Stimulated activated CD4-positive, alpha-beta T cell treated with anti-CD3 and anti-CD28 coated beads, TNF-alpha, amount 100 ng/mL, for 48 hours (primary cell): ENCODE data around the gene CD2BP2.

Experiments
- DNase-seq, 3 donors: peaks; one replicate each; pipeline ENCODE4 v3.0.0-alpha.2; 2020; ENCODE audit warnings: low read depth in 3 of 3

Gene CD2BP2

GRCh38 chr16:30378236-30379157, 23.4 kb upstream of the CD2BP2 start:
- peak; percentile 99 to 100 (median 99) for DNase-seq

DNA sequence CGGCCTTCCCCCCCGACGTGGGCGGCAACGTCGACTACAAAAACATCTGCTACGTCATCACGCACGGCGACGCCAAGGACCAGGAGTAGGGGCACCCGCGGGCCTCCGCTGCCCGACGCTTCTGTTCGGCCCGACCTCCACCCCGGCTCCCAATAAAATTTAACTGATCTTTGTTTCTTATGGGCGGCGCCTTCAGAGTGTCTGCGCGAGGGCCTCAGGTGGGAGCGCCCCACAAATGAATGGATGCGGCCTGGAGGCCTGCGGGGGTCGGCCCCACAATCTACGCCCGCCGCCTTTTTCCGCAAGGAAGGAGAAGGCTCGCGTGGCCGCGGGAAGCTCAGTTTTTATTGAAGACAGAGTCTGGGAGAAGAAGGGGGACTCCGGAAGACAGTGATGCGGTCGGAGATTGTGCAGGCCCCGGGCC, 22.7 kb upstream of the CD2BP2 start:
- peak; percentile 66 to 78 (median 74) for DNase-seq

GRCh38 chr16:30377050-30377811, 22.1 kb upstream of the CD2BP2 start:
- no peak for DNase-seq

DNA sequence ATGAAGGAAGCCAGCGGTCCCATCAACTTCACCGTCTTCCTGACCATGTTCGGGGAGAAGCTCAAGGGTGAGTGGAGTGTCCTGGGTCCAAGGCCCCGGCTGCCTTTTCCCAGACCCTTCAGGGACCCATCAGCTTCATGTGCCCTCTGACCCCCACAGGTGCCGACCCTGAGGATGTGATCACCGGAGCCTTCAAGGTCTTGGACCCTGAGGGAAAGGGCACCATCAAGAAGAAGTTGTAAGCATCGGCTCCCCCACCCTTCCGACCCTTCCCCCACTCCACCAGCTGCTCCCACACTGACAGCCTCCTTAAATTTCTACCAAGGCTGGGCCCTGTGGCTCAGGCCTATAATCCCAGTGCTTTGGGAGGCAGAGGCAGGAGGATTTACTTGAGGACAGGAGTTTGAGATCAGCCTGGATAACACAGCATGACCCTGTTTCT, 21.4 kb upstream of the CD2BP2 start:
- DNase-seq = no peak

DNA sequence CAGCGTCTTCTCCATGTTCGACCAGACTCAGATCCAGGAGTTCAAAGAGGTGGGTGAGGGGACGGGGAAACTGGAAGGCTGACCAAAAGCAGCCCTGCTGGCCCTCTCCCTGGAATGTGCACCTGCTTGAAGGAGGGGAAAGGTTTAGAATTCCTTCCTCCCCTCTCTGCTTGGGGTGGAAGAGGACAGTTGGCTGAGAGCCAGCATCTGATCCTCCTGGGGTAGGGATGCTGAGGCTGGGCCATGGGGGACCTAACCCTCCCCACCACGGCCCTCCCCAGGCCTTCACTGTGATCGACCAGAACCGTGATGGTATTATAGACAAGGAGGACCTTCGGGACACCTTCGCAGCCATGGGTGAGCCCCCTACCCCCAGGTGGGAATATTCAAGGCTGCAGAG, 20.8 kb upstream of the CD2BP2 start:
- no peak for DNase-seq

DNA sequence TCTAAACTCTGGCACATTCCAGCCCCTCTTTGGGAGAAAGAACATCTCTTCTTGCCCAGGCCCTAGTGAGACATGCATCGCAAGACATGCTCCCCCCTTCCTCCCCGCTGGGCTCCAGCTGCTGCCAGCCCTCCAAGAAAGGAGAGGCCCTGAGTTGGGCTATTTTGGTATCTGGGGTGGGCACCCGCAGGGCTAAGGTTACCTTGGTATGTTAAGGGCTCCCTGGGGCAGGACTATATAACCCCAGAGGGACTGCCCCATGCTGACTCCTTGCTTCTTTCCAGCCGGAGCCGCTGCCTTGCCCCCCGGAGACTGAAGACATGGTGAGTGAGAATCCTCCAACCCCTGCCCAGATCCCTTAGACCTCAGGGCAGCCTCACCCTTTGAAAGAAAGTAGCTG, 19.4 kb upstream of the CD2BP2 start, which contains the start of gene MYL11:
TSS of gene MYL11 (plus strand) at position 265 of the 400 bp plus-strand sequence. CDS start at position 321, 56 bp downstream.
- no peak for DNase-seq

DNA sequence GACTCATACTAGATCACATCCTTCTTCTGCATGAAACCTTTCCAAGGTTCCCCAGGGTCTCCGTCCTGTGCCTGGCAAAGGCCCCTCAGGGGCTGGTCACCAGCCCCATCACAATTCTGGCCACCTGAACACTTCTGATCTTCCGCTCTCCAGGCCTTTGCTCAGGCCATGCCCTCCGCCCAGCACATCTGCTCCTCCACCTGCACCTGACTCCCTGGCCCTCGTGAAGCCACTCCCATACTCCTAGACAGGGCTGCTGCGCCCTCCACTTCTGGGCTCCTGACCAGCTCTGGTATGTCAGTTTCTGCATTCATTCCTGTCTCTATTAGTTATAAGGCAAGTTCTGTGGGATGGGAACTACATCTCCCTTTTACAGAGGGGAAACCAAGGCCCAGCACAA, 17.6 kb upstream of the CD2BP2 start:
- DNase-seq = no peak

DNA sequence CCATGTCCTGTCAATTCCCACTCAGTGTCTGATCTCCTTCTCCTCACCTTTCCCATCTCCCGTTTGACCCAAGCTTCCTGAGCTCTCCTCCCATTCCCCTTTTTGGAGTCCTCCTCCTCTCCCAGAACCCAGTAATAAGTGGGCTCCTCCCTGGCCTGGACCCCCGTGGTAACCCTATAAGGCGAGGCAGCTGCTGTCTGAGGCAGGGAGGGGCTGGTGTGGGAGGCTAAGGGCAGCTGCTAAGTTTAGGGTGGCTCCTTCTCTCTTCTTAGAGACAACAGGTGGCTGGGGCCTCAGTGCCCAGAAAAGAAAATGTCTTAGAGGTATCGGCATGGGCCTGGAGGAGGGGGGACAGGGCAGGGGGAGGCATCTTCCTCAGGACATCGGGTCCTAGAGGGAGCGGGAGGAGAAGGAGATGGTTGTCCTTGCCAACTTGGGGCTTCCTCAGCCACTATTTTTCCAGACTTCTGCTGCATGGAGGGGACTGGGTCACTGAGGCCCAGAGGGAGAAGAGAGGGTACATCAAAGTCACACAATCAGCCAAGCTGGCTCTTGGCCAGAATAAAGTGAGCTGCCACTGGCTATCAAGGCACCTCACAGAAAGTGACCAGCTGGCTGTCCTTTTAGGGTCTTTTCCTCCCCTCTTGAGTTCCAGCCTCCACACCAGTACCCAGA, 17.1 kb upstream of the CD2BP2 start:
- no peak for DNase-seq

DNA sequence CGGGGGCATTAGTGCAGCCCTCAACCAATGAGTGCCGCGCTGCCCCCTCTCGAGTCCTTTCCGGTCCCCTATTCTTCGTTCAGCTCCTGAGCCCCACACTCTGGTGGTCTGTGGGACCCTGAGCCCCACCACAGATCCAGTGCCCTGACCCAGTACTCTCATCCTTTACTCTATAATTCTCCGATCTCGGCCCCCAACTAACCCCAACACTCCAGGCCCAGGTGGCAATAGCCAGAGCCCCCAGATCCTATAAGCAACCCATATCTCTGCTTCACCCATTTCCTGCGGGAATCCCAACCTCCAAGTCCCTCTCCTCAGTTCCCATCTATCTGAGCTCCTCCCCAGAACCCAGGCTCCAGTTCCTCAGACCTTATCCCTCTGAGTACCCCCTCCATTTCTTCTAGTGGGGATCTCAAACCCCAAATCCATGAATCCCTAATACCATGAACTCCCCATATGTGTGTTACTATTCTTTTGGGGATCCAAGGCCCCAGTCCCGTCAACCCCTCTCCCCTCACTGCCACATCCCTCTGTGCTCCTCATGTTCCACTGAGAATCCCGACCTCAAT, 16.2 kb upstream of the CD2BP2 start:
- DNase-seq = no peak

DNA sequence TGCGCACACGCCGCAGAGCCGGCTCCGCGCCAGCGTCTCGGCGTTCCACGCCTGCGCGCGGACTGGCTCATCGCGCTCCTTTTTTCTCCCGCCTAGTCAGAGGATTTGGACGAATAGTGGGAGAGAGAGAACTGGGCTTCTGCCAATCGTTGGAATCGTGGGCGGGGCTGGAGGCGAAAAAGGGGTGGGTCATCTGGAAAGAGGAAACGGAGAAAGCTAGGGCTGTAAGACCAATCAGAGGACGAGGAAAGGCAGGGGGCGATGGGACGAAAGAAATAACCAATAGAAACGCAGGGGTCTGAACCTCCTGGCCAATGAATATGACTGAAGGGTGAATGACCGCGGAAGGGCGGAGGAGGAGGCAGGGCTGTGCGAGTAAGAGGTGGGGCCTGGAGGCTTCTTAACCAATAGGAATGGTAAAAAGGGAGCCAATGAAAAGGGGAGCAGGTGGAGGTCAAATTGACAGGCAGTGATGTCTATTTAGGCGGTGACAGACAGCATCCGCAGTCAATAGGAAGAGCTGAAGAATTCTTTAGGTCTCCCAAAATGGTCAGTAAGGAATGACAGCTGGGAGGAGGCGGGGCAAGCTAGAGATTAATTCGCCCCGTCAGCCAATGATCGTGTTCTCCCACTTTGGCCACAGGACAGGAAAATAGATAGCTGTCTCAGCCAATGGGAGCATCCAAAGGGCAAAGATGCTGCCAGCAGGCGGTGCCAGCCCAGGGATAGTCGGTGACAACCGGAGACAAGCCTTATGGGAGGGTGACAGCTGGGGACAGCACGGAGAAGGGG, 15.5 kb upstream of the CD2BP2 start, which contains the start of gene TBC1D10B:
TSS of gene TBC1D10B (minus strand) at position 39 of the 792 bp plus-strand sequence. CDS start 311 bp downstream, outside the sequence.
- DNase-seq = peak; percentile 98 to 99 (median 99)

- DNase-seq = no peak
Measured at GRCh38 chr16:30369938-30370455, 14.9 kb upstream of the CD2BP2 start.

GRCh38 chr16:30369091-30369937, 14.2 kb upstream of the CD2BP2 start:
- DNase-seq = no peak

DNA sequence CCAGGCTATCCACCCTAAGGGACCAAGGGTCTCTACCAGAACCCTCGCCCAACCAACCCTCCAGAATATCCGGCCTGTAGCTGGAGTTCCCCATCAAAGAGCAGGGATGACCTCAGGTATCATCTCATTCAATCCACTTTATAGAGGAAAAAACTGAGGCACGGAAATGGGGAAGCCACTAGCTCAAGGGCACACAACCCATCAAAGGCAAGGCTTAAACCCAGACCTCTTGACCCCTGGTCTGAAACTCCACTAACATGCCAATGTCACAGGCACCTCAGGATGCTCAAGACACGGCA, 13.6 kb upstream of the CD2BP2 start:
- no peak for DNase-seq

GRCh38 chr16:30368122-30368791, 13.1 kb upstream of the CD2BP2 start:
- DNase-seq = no peak

GRCh38 chr16:30367349-30368009, 12.4 kb upstream of the CD2BP2 start:
- no peak for DNase-seq

- DNase-seq = no peak
Measured at GRCh38 chr16:30366511-30366910, 11.4 kb upstream of the CD2BP2 start.

- DNase-seq = no peak
Measured at GRCh38 chr16:30365200-30365599, 10.1 kb upstream of the CD2BP2 start.

DNA sequence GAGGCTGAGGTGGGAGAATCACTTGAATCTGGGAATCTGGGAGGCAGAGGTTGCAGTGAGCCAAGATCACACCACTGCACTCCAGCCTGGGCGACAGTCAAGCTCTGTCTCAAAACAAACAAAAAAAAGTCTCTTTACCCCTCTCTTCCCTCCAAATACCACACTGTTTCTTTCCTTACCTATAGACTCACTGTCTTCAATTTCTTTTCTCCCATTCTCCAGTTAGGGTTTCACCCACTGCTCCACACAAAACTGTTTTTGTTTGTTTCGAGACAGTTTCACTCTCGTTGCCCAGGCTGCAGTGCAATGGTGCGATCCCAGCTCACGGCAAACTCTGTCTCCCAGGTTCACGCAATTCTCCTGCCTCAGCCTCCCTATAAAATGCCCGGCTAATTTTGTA, 6.1 kb upstream of the CD2BP2 start:
- no peak for DNase-seq

- DNase-seq = no peak
Measured at GRCh38 chr16:30359871-30360170, 4.7 kb upstream of the CD2BP2 start.
